HepG2 (cell line): ENCODE data around the gene COPS8. TPM values are rescaled to one million over a fixed set of nuclear protein-coding genes. Genes with fewer than 3 reads are reported as not detected.

Source experiments
- ATAC-seq: fragments of 200-7000 bp; cut with Tn5 transposase; 3 replicates; pipeline ENCODE4 v1.9.1; 2020; ENCODE audit warnings: mild to moderate bottlenecking, moderate library complexity
- BruUV-seq: library from RNA; stranded (reverse); fragments of 400-500 nt; replicated peaks from 2 replicates; lab custom pipeline; 2021; lab: Mats Ljungman, UMichigan
- CTCF ChIA-PET: fragments of 300-600 bp; formaldehyde crosslinking; extraction: SDS; loops from one replicate; lab custom pipeline; 2021; ENCODE audit warnings: low total read pairs, inconsistent platforms, low intra/inter-chr PET ratio; lab: Yijun Ruan, JAX
- POLR2A ChIA-PET: fragments of 350-600 bp; sonication (Branson Sonifier 250); formaldehyde crosslinking; loops from one replicate; lab custom pipeline; 2020; ENCODE audit warnings: antibody characterized with exemption, inconsistent platforms; lab: Yijun Ruan, JAX
- DNase-seq: peaks from one replicate; pipeline ENCODE4 v3.0.0-alpha.2; 2015; ENCODE audit warnings: low spot score
- FAIRE-seq: peaks from 3 replicates; lab custom pipeline; 2011; peaks lifted over from hg19 to GRCh38; lab: Jason Lieb, UNC
- H2AFZ ChIP-seq: one replicate; pipeline ENCODE4 v1.6.1; 2011; ENCODE audit warnings: low read length, inconsistent platforms
- H3K27ac ChIP-seq: fragments of 300-600 bp; 3 replicates; pipeline ENCODE4 v1.8.0; 2011; ENCODE audit warnings: mixed run types, mild to moderate bottlenecking, mixed read lengths, low read length, inconsistent platforms; ENCODE audit not compliant: insufficient read depth; ENCODE audit errors: extremely low read length
- H3K27me3 ChIP-seq, 2 experiments: fragments of 200-600 bp in 1 of 2; 2 replicates in 1 of 2; 3 replicates in 1 of 2; pipeline versions ENCODE4 v1.6.0 to v1.8.0; 2011; ENCODE audit warnings: low read length in 2 of 2, mild to moderate bottlenecking in 2 of 2, moderate library complexity in 2 of 2, inconsistent platforms in 1 of 2; ENCODE audit not compliant: insufficient read depth in 2 of 2, control insufficient read depth in 1 of 2
- H3K36me3 ChIP-seq, 2 experiments: fragments of 200-600 bp in 1 of 2; replicated peaks in 1 of 2; 2 replicates in 1 of 2; 3 replicates in 1 of 2; pipeline versions ENCODE4 v1.5.1 to v1.8.0; 2011; ENCODE audit warnings: low read length in 2 of 2, inconsistent platforms in 1 of 2; ENCODE audit not compliant: insufficient read depth in 2 of 2, control insufficient read depth in 1 of 2
- H3K4me1 ChIP-seq: 2 replicates; pipeline ENCODE4 v1.5.1; 2012; ENCODE audit warnings: low read length, inconsistent platforms; ENCODE audit not compliant: insufficient read depth
- H3K4me2 ChIP-seq: 2 replicates; pipeline ENCODE4 v1.6.0; 2011; ENCODE audit warnings: low read depth, low read length, inconsistent platforms
- H3K4me3 ChIP-seq, 3 experiments: fragments of 200-600 bp in 1 of 3; sonication (generic), shearing (Covaris generic) in 1 of 3; replicated peaks in 1 of 3; 2 replicates each; pipeline ENCODE4 v1.5.1; 2011 to 2016; ENCODE audit warnings: low read length in 3 of 3, inconsistent platforms in 2 of 3, low read depth in 2 of 3, mild to moderate bottlenecking in 2 of 3, control low read depth in 1 of 3, mixed read lengths in 1 of 3; ENCODE audit not compliant: insufficient read depth in 1 of 3
- H3K79me2 ChIP-seq: one replicate; pipeline ENCODE4 v1.6.1; 2011; ENCODE audit warnings: low read length, inconsistent platforms; ENCODE audit not compliant: insufficient read depth
- H3K9ac ChIP-seq: 2 replicates; pipeline ENCODE4 v1.6.0; 2011; ENCODE audit warnings: mild to moderate bottlenecking, low read depth, low read length, inconsistent platforms; ENCODE audit not compliant: insufficient read depth
- H3K9me3 ChIP-seq: 2 replicates; pipeline ENCODE4 v1.5.1; 2012; ENCODE audit warnings: mild to moderate bottlenecking, low read length
- H4K20me1 ChIP-seq: 2 replicates; pipeline ENCODE4 v1.6.0; 2011; ENCODE audit warnings: inconsistent platforms, mild to moderate bottlenecking, low read length, moderate library complexity; ENCODE audit not compliant: insufficient read depth
- FOXJ3 ChIP-seq: sonication (generic); formaldehyde crosslinking; IDR thresholded peaks from 2 replicates; pipeline ENCODE4 v1.4.0; 2020; ENCODE audit warnings: missing genetic modification reagents, mild to moderate bottlenecking, borderline replicate concordance
- MLLT10 ChIP-seq: sonication (generic); formaldehyde crosslinking; IDR thresholded peaks from 2 replicates; pipeline ENCODE4 v1.4.0; 2020; ENCODE audit warnings: missing genetic modification reagents
- NFATC3 ChIP-seq: sonication (generic); formaldehyde crosslinking; IDR thresholded peaks from 2 replicates; pipeline ENCODE4 v1.5.1; 2020; ENCODE audit warnings: mild to moderate bottlenecking, missing genetic modification reagents
- PHB2 ChIP-seq: fragments of 450-650 bp; IDR thresholded peaks from 2 replicates; pipeline ENCODE4 v1.6.1; 2018; ENCODE audit not compliant: partially characterized antibody
- POLR2A ChIP-seq, 2 experiments: IDR thresholded peaks; 2 replicates each; pipeline ENCODE4 v1.6.1; 2011; ENCODE audit warnings: low read depth in 2 of 2, low read length in 2 of 2, mild to moderate bottlenecking in 1 of 2, moderate library complexity in 1 of 2; ENCODE audit not compliant: insufficient read depth in 1 of 2
- SMYD3 ChIP-seq: sonication (generic); formaldehyde crosslinking; IDR thresholded peaks from 2 replicates; pipeline ENCODE4 v1.8.1; 2023; ENCODE audit warnings: mild to moderate bottlenecking, missing genetic modification reagents
- TGIF2 ChIP-seq: IDR thresholded peaks from 2 replicates; pipeline ENCODE4 v1.6.1; 2016; ENCODE audit warnings: control low read depth, missing compliant biosample characterization
- TP53 ChIP-seq: sonication (generic); formaldehyde crosslinking; conservative IDR thresholded peaks from 2 replicates; pipeline ENCODE4 v1.4.0; 2020; ENCODE audit warnings: missing genetic modification reagents
- ZFP36L1 ChIP-seq: sonication (generic); formaldehyde crosslinking; IDR thresholded peaks from 2 replicates; pipeline ENCODE4 v1.8.0; 2022; ENCODE audit warnings: mild to moderate bottlenecking, missing genetic modification reagents, moderate library complexity
- ZNF383 ChIP-seq: sonication (generic); formaldehyde crosslinking; IDR thresholded peaks from 2 replicates; pipeline ENCODE4 v1.4.0; 2020; ENCODE audit warnings: missing genetic modification reagents, mild to moderate bottlenecking, borderline replicate concordance
- ZNF446 ChIP-seq: sonication (generic); formaldehyde crosslinking; IDR thresholded peaks from 2 replicates; pipeline ENCODE4 v1.5.0; 2020; ENCODE audit warnings: mild to moderate bottlenecking, missing genetic modification reagents
- WGBS: methylation state at CpG from one replicate; pipeline ENCODE4 v1.1.6; 2017; ENCODE audit warnings: low lambda C conversion rate; 5-methylcytosine and 5-hydroxymethylcytosine counted together
- in situ Hi-C: cut with HindIII; loops from 2 replicates; pipeline ENCODE4 v1.10.0; 2017; ENCODE audit warnings: low pct_unique_long_range_greater_than_20kb; ENCODE audit not compliant: extremely low pct_ligation_motif_present
- intact Hi-C: fragments of 100-400 bp; cut with micrococcal nuclease; formaldehyde crosslinking; loops from one replicate; pipeline ENCODE4 v1.10.0; 2022; ENCODE audit not compliant: unreplicated experiment
- polyA plus RNA-seq, 8 experiments: library from polyadenylated mRNA; depleted of rRNA in 3 of 8; stranded (reverse) in 7 of 8; unstranded in 1 of 8; fragments of >200 nt; fragmentation: Illumina TruSeq in 4 of 8; extraction: Trizol in 4 of 8; gene quantifications; 2 replicates each; pipeline versions ENCODE4 v1.2.1 to v1.2.3, GENCODE V29; 2011 to 2016; ENCODE audit warnings: low read depth in 4 of 8, missing spikeins in 1 of 8, mixed read lengths in 1 of 8; ENCODE audit not compliant: insufficient read depth in 1 of 8
- total RNA-seq, 5 experiments: library from RNA; depleted of rRNA; stranded (reverse); fragments of >200 nt; fragmentation: Illumina TruSeq; extraction: Trizol; gene quantifications; 2 replicates each; pipeline ENCODE4 v1.2.3, GENCODE V29; 2016; ENCODE audit warnings: low read depth in 1 of 5
- TF ChIP-seq, protein P1 (sequence below): sonication (generic); formaldehyde crosslinking; IDR thresholded peaks from 2 replicates; pipeline ENCODE4 v1.4.0; 2020; ENCODE audit warnings: missing genetic modification reagents
- TF ChIP-seq, protein P2 (sequence below): sonication (generic); formaldehyde crosslinking; IDR thresholded peaks from 2 replicates; pipeline ENCODE4 v1.8.1; 2023; ENCODE audit warnings: missing genetic modification reagents, inconsistent platforms, borderline replicate concordance
- TF ChIP-seq, protein P3 (sequence below): IDR thresholded peaks from 2 replicates; pipeline ENCODE4 v1.6.1; 2016; ENCODE audit warnings: low read depth, missing genetic modification reagents, missing compliant biosample characterization
- TF ChIP-seq, protein P4 (sequence below): sonication (generic); formaldehyde crosslinking; IDR thresholded peaks from 2 replicates; pipeline ENCODE4 v1.8.1; 2023; ENCODE audit warnings: mild to moderate bottlenecking, inconsistent platforms, moderate library complexity, missing genetic modification reagents, borderline replicate concordance

The COPS8 gene
- total and polyA plus RNA-seq, 2 of the 13 experiments (the other 11 are each of a cell fraction or from before 2014, with no cell fraction given): 86.3 to 96.6 TPM

DNA sequence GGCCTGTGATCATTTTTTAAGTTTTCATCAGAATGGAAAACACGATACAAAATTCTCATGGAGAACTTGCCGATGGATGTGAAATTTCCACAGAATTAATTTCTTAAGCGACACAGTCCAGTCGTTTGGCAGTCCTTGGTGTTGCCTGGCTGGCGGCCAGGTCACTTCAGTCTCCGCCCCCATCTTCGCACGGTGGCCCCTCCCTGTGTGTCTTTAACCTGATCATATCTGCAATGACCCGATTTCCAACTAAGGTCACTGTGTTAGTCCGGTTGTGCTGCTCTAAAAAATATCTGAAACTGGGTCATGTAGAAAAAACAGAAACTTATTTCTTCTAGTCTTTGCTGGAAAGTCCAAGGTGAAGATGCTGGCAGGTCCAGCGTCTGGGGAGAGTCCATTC is 44.5 kb upstream of the COPS8 start:
- Histone ChIP-seq H3K9me3 (no peaks in the 10 kb centered on the region), H3K4me2 (no peak overlapping the region), H3K27me3 (peaks cover 0 to 2% of the 10 kb centered on the region in 2 experiments; a peak in 3 of 5 replicates), H3K4me1 (no peaks in the 10 kb centered on the region), H3K27ac (no peak overlapping the region), H3K79me2 (no peaks in the 10 kb centered on the region), H4K20me1 (no peaks in the 10 kb centered on the region), H3K36me3 (no peaks in the 10 kb centered on the region), H3K9ac (no peak overlapping the region), H3K4me3 (no peak overlapping the region), H2AFZ (no peak overlapping the region)
- BruUV-seq: no TSS peak
- TF ChIP-seq, protein P1, sequence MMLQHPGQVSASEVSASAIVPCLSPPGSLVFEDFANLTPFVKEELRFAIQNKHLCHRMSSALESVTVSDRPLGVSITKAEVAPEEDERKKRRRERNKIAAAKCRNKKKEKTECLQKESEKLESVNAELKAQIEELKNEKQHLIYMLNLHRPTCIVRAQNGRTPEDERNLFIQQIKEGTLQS (CRISPR knock-in tag): no peak
- TF ChIP-seq TGIF2 (CRISPR knock-in tag): no peak
- TF ChIP-seq TP53 (CRISPR knock-in tag): no peak
- TF ChIP-seq, protein P2, sequence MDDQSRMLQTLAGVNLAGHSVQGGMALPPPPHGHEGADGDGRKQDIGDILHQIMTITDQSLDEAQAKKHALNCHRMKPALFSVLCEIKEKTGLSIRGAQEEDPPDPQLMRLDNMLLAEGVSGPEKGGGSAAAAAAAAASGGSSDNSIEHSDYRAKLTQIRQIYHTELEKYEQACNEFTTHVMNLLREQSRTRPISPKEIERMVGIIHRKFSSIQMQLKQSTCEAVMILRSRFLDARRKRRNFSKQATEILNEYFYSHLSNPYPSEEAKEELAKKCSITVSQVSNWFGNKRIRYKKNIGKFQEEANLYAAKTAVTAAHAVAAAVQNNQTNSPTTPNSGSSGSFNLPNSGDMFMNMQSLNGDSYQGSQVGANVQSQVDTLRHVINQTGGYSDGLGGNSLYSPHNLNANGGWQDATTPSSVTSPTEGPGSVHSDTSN (CRISPR knock-in tag): no peak
- no peak for TF ChIP-seq NFATC3 (CRISPR knock-in tag)
- no peak for TF ChIP-seq ZFP36L1 (CRISPR knock-in tag)
- no peak for TF ChIP-seq ZNF446 (CRISPR knock-in tag)
- TF ChIP-seq POLR2A (IDR thresholded peaks at IDR 0.05; ENCODE audit: insufficient read depth in 1 of 2, low read depth in 2 of 2, low read length in 2 of 2): no peak
- TF ChIP-seq, protein P3, sequence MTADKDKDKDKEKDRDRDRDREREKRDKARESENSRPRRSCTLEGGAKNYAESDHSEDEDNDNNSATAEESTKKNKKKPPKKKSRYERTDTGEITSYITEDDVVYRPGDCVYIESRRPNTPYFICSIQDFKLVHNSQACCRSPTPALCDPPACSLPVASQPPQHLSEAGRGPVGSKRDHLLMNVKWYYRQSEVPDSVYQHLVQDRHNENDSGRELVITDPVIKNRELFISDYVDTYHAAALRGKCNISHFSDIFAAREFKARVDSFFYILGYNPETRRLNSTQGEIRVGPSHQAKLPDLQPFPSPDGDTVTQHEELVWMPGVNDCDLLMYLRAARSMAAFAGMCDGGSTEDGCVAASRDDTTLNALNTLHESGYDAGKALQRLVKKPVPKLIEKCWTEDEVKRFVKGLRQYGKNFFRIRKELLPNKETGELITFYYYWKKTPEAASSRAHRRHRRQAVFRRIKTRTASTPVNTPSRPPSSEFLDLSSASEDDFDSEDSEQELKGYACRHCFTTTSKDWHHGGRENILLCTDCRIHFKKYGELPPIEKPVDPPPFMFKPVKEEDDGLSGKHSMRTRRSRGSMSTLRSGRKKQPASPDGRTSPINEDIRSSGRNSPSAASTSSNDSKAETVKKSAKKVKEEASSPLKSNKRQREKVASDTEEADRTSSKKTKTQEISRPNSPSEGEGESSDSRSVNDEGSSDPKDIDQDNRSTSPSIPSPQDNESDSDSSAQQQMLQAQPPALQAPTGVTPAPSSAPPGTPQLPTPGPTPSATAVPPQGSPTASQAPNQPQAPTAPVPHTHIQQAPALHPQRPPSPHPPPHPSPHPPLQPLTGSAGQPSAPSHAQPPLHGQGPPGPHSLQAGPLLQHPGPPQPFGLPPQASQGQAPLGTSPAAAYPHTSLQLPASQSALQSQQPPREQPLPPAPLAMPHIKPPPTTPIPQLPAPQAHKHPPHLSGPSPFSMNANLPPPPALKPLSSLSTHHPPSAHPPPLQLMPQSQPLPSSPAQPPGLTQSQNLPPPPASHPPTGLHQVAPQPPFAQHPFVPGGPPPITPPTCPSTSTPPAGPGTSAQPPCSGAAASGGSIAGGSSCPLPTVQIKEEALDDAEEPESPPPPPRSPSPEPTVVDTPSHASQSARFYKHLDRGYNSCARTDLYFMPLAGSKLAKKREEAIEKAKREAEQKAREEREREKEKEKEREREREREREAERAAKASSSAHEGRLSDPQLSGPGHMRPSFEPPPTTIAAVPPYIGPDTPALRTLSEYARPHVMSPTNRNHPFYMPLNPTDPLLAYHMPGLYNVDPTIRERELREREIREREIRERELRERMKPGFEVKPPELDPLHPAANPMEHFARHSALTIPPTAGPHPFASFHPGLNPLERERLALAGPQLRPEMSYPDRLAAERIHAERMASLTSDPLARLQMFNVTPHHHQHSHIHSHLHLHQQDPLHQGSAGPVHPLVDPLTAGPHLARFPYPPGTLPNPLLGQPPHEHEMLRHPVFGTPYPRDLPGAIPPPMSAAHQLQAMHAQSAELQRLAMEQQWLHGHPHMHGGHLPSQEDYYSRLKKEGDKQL (CRISPR knock-in tag): no peak
- no peak for TF ChIP-seq MLLT10 (CRISPR knock-in tag)
- TF ChIP-seq, protein P4, sequence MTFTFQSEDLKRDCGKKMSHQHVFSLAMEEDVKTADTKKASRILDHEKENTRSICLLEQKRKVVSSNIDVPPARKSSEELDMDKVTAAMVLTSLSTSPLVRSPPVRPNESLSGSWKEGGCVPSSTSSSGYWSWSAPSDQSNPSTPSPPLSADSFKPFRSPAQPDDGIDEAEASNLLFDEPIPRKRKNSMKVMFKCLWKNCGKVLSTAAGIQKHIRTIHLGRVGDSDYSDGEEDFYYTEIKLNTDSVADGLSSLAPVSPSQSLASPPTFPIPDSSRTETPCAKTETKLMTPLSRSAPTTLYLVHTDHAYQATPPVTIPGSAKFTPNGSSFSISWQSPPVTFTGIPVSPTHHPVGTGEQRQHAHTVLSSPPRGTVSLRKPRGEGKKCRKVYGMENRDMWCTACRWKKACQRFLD: no peak
- no peak for TF ChIP-seq ZNF383 (CRISPR knock-in tag)
- TF ChIP-seq SMYD3 (CRISPR knock-in tag): no peak
- TF ChIP-seq PHB2: no peak
- no peak for TF ChIP-seq FOXJ3 (CRISPR knock-in tag)
- DNase-seq: no peak
- no peak for ATAC-seq
- ChIA-PET CTCF (no interaction called here), POLR2A (no interaction called here)
- in situ Hi-C loops (no loop called here), intact Hi-C loops (no loop called here)
- 52% methylated on average over 11 of the region's 11 CpGs for WGBS
- no peak for FAIRE-seq
